Neuronal stem cell (in vitro differentiated cells): ENCODE results near the gene COPG1.

Source experiments
- DNase-seq: peaks from one replicate; pipeline ENCODE4 v3.0.0-alpha.2; 2013; ENCODE audit warnings: low spot score
- H2AFZ ChIP-seq: one replicate; pipeline ENCODE4 v1.6.1; 2013; ENCODE audit warnings: mild to moderate bottlenecking, low read length, inconsistent platforms
- H2AK5ac ChIP-seq: 2 replicates; pipeline ENCODE4 v1.6.1; 2013; ENCODE audit warnings: low read depth, mild to moderate bottlenecking, inconsistent platforms, low read length, moderate library complexity, mixed read lengths
- H2BK120ac ChIP-seq: 2 replicates; pipeline ENCODE4 v1.6.1; 2013; ENCODE audit warnings: low read depth, mild to moderate bottlenecking, inconsistent platforms, low read length, moderate library complexity, mixed read lengths
- H2BK12ac ChIP-seq: one replicate; pipeline ENCODE4 v1.6.1; 2013; ENCODE audit warnings: low read length, inconsistent platforms
- H2BK15ac ChIP-seq: 2 replicates; pipeline ENCODE4 v1.6.1; 2013; ENCODE audit warnings: mild to moderate bottlenecking, low read length, inconsistent platforms, mixed read lengths
- H2BK5ac ChIP-seq: one replicate; pipeline ENCODE4 v1.6.1; 2013; ENCODE audit warnings: inconsistent platforms, mild to moderate bottlenecking, low read length, moderate library complexity
- H3K14ac ChIP-seq: one replicate; pipeline ENCODE4 v1.6.1; 2013; ENCODE audit warnings: low read length, inconsistent platforms
- H3K18ac ChIP-seq: 2 replicates; pipeline ENCODE4 v1.6.1; 2013; ENCODE audit warnings: low read length, inconsistent platforms
- H3K23ac ChIP-seq: 2 replicates; pipeline ENCODE4 v1.6.1; 2013; ENCODE audit warnings: low read depth, mild to moderate bottlenecking, mixed read lengths, low read length, inconsistent platforms; ENCODE audit not compliant: poor library complexity
- H3K27ac ChIP-seq: replicated peaks from 3 replicates; pipeline ENCODE4 v1.5.1; 2013; ENCODE audit warnings: low read length, inconsistent platforms
- H3K27me3 ChIP-seq, 3 experiments: 2 replicates each; pipeline ENCODE4 v1.6.1; 2013; ENCODE audit warnings: low read length in 3 of 3, mild to moderate bottlenecking in 2 of 3, inconsistent platforms in 1 of 3, low read depth in 1 of 3, mixed read lengths in 1 of 3, moderate library complexity in 1 of 3; ENCODE audit not compliant: control insufficient read depth in 3 of 3, insufficient read depth in 3 of 3
- H3K36me3 ChIP-seq, 2 donors: replicated peaks in 1 of 2; 2 replicates each; pipeline ENCODE4 v1.6.1; 2013; ENCODE audit warnings: low read length in 2 of 2; ENCODE audit not compliant: control insufficient read depth in 2 of 2, insufficient read depth in 2 of 2
- H3K4ac ChIP-seq: 2 replicates; pipeline ENCODE4 v1.6.1; 2013; ENCODE audit warnings: inconsistent platforms, mild to moderate bottlenecking, low read length, moderate library complexity
- H3K4me1 ChIP-seq, 2 donors: 1 replicate in 1 of 2; 2 replicates in 1 of 2; pipeline ENCODE4 v1.6.1; 2013; ENCODE audit warnings: low read length in 2 of 2, low read depth in 1 of 2; ENCODE audit not compliant: control insufficient read depth in 2 of 2, insufficient read depth in 1 of 2
- H3K4me2 ChIP-seq: one replicate; pipeline ENCODE4 v1.6.1; 2013; ENCODE audit warnings: mild to moderate bottlenecking, low read length, inconsistent platforms; ENCODE audit not compliant: insufficient read depth, poor library complexity, severe bottlenecking
- H3K4me3 ChIP-seq, 2 donors: 2 replicates each; pipeline ENCODE4 v1.5.1; 2013; ENCODE audit warnings: low read length in 2 of 2, mild to moderate bottlenecking in 2 of 2, inconsistent platforms in 1 of 2, moderate library complexity in 1 of 2
- H3K79me1 ChIP-seq: one replicate; pipeline ENCODE4 v1.6.1; 2013; ENCODE audit warnings: low read depth, mild to moderate bottlenecking, inconsistent platforms, low read length, moderate library complexity
- H3K9ac ChIP-seq: one replicate; pipeline ENCODE4 v1.6.1; 2013; ENCODE audit warnings: mild to moderate bottlenecking, low read depth, low read length, inconsistent platforms; ENCODE audit not compliant: poor library complexity
- H3K9me3 ChIP-seq, 2 donors: replicated peaks in 1 of 2; 2 replicates each; pipeline versions ENCODE3 to v1.6.1; 2013; ENCODE audit warnings: low read length in 2 of 2, mild to moderate bottlenecking in 2 of 2, inconsistent platforms in 1 of 2, low read depth in 1 of 2, mixed read lengths in 1 of 2, moderate library complexity in 1 of 2; ENCODE audit not compliant: control insufficient read depth in 2 of 2, insufficient read depth in 1 of 2
- H4K8ac ChIP-seq: one replicate; pipeline ENCODE4 v1.6.1; 2013; ENCODE audit warnings: low read depth, mild to moderate bottlenecking, inconsistent platforms, low read length, moderate library complexity
- H4K91ac ChIP-seq: one replicate; pipeline ENCODE4 v1.6.1; 2013; ENCODE audit warnings: low read length, low read depth, mild to moderate bottlenecking, inconsistent platforms; ENCODE audit not compliant: poor library complexity
- WGBS, 2 donors: extraction: QIAGEN DNeasy Blood & Tissue Kit; methylation state at CpG; one replicate each; pipeline ENCODE4 v1.1.7; 2013; ENCODE audit warnings: missing lambda C conversion rate in 2 of 2, mixed read lengths in 1 of 2; ENCODE audit not compliant: insufficient read length in 2 of 2, insufficient replicate concordance in 1 of 2; ENCODE audit errors: extremely low coverage in 2 of 2; 5-methylcytosine and 5-hydroxymethylcytosine counted together

COPG1 gene

GRCh38 chr3:129288446-129288845 is 39.0 kb downstream of the COPG1 start:
- H2BK120ac ChIP-seq, result no peak overlapping the region
- no peak overlapping the region for H3K14ac ChIP-seq
- no peak for DNase-seq
- no peaks in the 10 kb centered on the region for H3K9me3 ChIP-seq
- no peaks in the 10 kb centered on the region for H3K79me1 ChIP-seq
- H3K4me2 ChIP-seq, result no peak overlapping the region
- H3K27me3 ChIP-seq, result no peaks in the 10 kb centered on the region
- H3K4me3 ChIP-seq, result no peak overlapping the region
- H2BK12ac ChIP-seq, result no peak overlapping the region
- H2BK5ac ChIP-seq, result no peak overlapping the region
- H3K27ac ChIP-seq, result no peak overlapping the region
- H3K36me3 ChIP-seq, result peaks cover 20 to 81% of the 10 kb centered on the region in 2 donors
- H2AK5ac ChIP-seq, result no peak overlapping the region
- H4K91ac ChIP-seq, result no peak overlapping the region
- no peak overlapping the region for H3K9ac ChIP-seq
- H4K8ac ChIP-seq, result no peak overlapping the region
- no peaks in the 10 kb centered on the region for H3K4me1 ChIP-seq
- no peak overlapping the region for H3K23ac ChIP-seq
- no peak overlapping the region for H3K4ac ChIP-seq
- no peak overlapping the region for H2AFZ ChIP-seq
- no CpG with 5 or more reads among the region's 3 CpGs for WGBS, 2 donors
- no peak overlapping the region for H3K18ac ChIP-seq
- H2BK15ac ChIP-seq, result no peak overlapping the region

- Histone ChIP-seq H3K4me2 (no peak overlapping the region), H3K23ac (no peak overlapping the region)
Measured at GRCh38 chr3:129289201-129289921, 40.0 kb downstream of the COPG1 start.

GRCh38 chr3:129291236-129291886 is 42.0 kb downstream of the COPG1 start:
- Histone ChIP-seq H3K4me1 (no peaks in the 10 kb centered on the region), H3K36me3 (peaks cover 16 to 89% of the 10 kb centered on the region in 2 donors), H2AK5ac (no peak overlapping the region), H3K9ac (no peak overlapping the region), H3K79me1 (no peaks in the 10 kb centered on the region), H4K91ac (no peak overlapping the region), H3K23ac (no peak overlapping the region), H3K4me3 (no peak overlapping the region), H2BK5ac (no peak overlapping the region), H3K14ac (no peak overlapping the region), H2BK12ac (no peak overlapping the region), H2BK15ac (no peak overlapping the region), H2AFZ (no peak overlapping the region), H3K4me2 (no peak overlapping the region), H3K27ac (no peak overlapping the region), H3K9me3 (no peaks in the 10 kb centered on the region), H2BK120ac (no peak overlapping the region), H3K4ac (no peak overlapping the region), H4K8ac (no peak overlapping the region), H3K27me3 (no peaks in the 10 kb centered on the region), H3K18ac (no peak overlapping the region)
- whole genome bisulfite sequencing, 2 donors, result no CpG with 5 or more reads among the region's 4 CpGs
- DNase-seq, result no peak

More at GRCh38 chr3:129289201-129289921, 40.0 kb downstream of the COPG1 start:
- Histone ChIP-seq H3K4me3 (no peak overlapping the region), H3K27me3 (no peaks in the 10 kb centered on the region), H3K14ac (no peak overlapping the region), H2AK5ac (no peak overlapping the region), H3K4me1 (no peaks in the 10 kb centered on the region), H3K9me3 (no peaks in the 10 kb centered on the region), H3K18ac (no peak overlapping the region), H3K4ac (no peak overlapping the region), H3K27ac (no peak overlapping the region), H2BK12ac (no peak overlapping the region), H2BK5ac (no peak overlapping the region), H3K79me1 (no peaks in the 10 kb centered on the region), H3K9ac (no peak overlapping the region), H3K36me3 (peaks cover 18 to 82% of the 10 kb centered on the region in 2 donors), H4K91ac (no peak overlapping the region), H2BK15ac (no peak overlapping the region), H2BK120ac (no peak overlapping the region), H2AFZ (no peak overlapping the region), H4K8ac (no peak overlapping the region)
- WGBS, 2 donors, result no CpG with 5 or more reads among the region's 6 CpGs
- no peak for DNase-seq

GRCh38 chr3:129295286-129295685 is 45.9 kb downstream of the COPG1 start:
- no CpG with 5 or more reads among the region's 5 CpGs for WGBS, 2 donors
- Histone ChIP-seq H3K79me1 (no peaks in the 10 kb centered on the region), H3K4me2 (no peak overlapping the region), H3K4me3 (no peak overlapping the region), H2BK12ac (no peak overlapping the region), H2BK120ac (no peak overlapping the region), H3K14ac (no peak overlapping the region), H3K9me3 (no peaks in the 10 kb centered on the region), H2AFZ (no peak overlapping the region), H3K18ac (no peak overlapping the region), H3K27me3 (no peaks in the 10 kb centered on the region), H2AK5ac (no peak overlapping the region), H4K8ac (no peak overlapping the region), H3K4me1 (no peaks in the 10 kb centered on the region), H3K27ac (no peak overlapping the region), H3K36me3 (peaks cover 14 to 91% of the 10 kb centered on the region in 2 donors), H3K23ac (no peak overlapping the region), H2BK5ac (no peak overlapping the region), H2BK15ac (no peak overlapping the region), H4K91ac (no peak overlapping the region), H3K9ac (no peak overlapping the region), H3K4ac (no peak overlapping the region)
- no peak for DNase-seq
